Activated T-helper 2 cell treated with anti-CD3 and anti-CD28 coated beads, Interferon-gamma antibody, Interleukin-2, Interleukin-4, amounts not matched to agents 10 μg/mL and 5 μg/mL and 100 μg/mL, durations not matched to agents 14 hours and 24 hours and 36 hours (primary cell): Measurements from ENCODE around the gene SLC26A1. TPM values are rescaled to one million over a fixed set of nuclear protein-coding genes. Genes with fewer than 3 reads are reported as not detected.

Experiments
- DNase-seq: peaks from one replicate; pipeline ENCODE4 v3.0.0; 2021; ENCODE audit warnings: low spot score
- H3K27ac Mint-ChIP-seq: one replicate; pipeline ENCODE4 v1.8.0; 2021; ENCODE audit warnings: mixed read lengths
- H3K27me3 Mint-ChIP-seq: one replicate; pipeline ENCODE4 v1.8.0; 2021; ENCODE audit warnings: low read depth, mixed read lengths
- H3K36me3 Mint-ChIP-seq: one replicate; pipeline ENCODE4 v1.8.0; 2021; ENCODE audit warnings: low read depth, mixed read lengths
- H3K4me1 Mint-ChIP-seq: one replicate; pipeline ENCODE4 v1.8.0; 2021; ENCODE audit warnings: low read depth, mixed read lengths
- H3K4me3 Mint-ChIP-seq: one replicate; pipeline ENCODE4 v1.8.0; 2021; ENCODE audit warnings: low read depth, mild to moderate bottlenecking, moderate library complexity, mixed read lengths
- H3K9me3 Mint-ChIP-seq: one replicate; pipeline ENCODE4 v1.8.0; 2021; ENCODE audit warnings: mixed read lengths
- intact Hi-C: fragments of 100-400 bp; cut with micrococcal nuclease; formaldehyde crosslinking; loops from one replicate; pipeline ENCODE4 v1.15.1; 2023
- total RNA-seq: library from RNA; stranded (reverse); gene quantifications from 2 replicates; pipeline ENCODE4 v1.2.3, GENCODE V29; 2022

The SLC26A1 gene
- total RNA-seq, 1 donor from 2014 or later = 0.23 TPM

DNA sequence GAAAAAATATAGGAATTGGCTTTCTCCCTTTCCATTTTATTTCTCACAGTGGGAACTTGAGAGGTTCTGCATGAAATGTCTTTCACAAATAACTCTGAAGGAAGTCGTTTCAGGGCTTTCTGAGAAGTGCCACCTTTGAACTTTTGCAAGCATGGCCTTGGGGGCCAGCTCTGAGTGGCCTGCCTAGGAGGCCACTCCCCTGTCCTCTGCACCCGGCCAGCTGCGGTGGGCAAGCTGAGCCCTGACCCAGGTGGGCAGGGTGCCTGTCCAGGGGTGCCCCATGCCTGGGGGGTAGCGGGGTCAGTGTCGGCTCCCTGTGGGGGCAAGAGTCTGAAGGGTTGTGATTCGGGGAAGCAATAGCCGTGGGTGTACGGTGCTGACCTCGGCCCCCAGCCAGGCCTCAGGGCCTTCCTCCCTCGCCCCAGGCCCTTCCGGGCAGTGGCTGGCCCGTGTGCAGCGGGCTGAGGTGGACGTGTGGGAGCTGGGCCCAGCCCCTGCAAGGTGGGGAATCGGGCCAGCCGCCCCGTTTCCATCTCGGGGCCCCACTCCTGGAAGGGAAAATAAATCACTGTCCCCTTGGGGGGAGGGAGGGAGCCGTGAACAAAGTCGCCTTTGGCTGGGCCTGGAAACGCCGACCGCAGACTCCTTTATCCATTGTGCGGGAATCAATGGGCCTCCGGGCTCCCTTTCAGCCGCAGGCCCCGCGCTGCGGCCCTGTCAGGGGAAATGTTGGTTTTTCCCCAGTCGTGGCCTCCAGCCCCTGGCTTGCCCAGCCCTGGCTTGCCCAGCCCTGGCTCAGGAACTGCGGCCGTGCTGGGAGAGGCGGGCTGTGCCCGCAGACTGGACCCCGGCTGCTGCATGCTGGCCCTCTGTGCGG, 21.3 kb upstream of the SLC26A1 start:
- Mint-ChIP-seq H3K9me3 (no peaks in the 10 kb centered on the region), H3K4me1 (peaks cover 7% of the 10 kb centered on the region), H3K27ac (no peak overlapping the region), H3K4me3 (peak overlapping the region; percentile 42), H3K27me3 (no peaks in the 10 kb centered on the region), H3K36me3 (no peaks in the 10 kb centered on the region)
- intact Hi-C loops = loop anchor here (5.0 kb wide), 1 partner anchor 43 kb away; no protein-coding TSS in a partner anchor
- DNase-seq = no peak

DNA sequence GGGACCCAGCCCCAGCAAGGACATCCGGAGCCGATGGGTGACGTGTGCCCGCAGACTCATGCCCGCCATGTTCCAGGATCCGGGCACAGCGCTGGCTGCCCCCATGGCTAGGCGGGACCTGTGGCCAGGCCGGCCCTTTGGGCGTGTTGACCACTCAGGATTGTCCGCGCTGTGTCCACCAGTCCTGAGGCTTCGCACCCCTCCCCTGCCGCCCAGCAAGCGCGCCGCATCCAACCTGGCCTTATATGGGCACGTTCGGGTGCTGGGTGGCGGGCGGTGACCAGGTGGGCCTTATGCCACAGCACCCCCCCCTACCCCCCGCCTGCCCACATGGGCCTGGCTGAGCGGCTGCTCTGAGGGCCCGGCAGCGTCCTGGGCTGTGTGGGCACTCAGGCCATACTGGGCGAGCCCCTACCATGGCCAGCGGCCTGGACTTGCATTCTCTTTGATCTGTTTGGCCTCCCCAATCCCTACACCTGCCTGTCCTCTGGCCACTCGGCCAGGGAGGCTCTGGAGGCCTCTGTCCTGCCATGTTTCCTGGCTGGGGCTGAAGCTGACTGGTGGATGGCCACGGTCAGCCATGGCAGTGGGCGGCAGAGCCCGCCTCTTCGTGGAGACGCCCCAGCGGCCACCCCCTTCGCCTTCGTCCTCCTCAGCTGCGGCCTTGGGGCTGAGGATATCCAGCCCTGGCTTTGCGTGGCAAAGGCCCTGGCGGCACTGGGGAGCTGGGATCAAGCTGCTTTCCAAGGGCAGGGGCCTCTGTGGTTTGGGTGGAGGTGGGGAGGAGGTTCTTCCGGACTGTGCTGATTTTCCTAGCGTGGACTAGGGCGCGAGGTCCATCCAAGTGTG, 20.2 kb upstream of the SLC26A1 start:
- Mint-ChIP-seq H3K4me1 (peaks cover 9% of the 10 kb centered on the region), H3K27me3 (peaks cover 7% of the 10 kb centered on the region), H3K27ac (no peak overlapping the region), H3K4me3 (peak overlapping the region; percentile 42), H3K36me3 (no peaks in the 10 kb centered on the region), H3K9me3 (no peaks in the 10 kb centered on the region)
- intact Hi-C loops = loop anchor here (5.0 kb wide), 1 partner anchor 44 kb away; no protein-coding TSS in a partner anchor
- no peak for DNase-seq

DNA sequence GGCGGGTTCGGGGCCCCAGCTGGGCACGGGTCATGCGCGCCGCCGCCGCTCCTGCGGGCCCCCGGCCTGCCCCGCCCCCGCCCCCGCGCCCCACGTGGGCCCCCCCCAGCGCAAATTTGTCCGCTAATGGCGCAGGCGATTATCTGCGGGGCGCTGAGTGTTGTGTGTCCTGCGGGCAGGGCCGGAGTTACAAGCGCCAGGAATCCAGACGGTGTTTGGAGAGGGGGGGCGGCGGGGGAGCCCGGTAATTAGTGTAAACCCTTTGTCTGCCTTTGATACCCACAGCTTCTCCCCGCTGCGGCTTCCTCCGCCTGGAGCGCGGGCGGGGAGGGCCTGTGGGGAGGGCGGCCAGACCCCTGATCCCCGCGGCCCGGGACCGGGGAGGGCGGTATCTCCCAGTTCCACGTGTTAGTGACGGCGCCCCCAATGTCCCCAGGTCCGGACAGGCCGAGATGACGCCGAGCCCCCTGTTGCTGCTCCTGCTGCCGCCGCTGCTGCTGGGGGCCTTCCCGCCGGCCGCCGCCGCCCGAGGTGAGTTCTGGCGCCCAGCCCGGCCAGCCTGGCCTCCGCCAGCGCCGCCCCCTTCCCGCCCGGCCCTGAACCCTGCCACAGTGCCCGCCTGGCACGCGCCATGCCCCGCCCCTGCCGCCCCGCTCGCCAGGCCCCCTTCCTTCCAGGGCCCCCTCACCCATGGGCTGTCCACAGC, 19.0 kb upstream of the SLC26A1 start:
- Mint-ChIP-seq H3K9me3 (no peaks in the 10 kb centered on the region), H3K36me3 (no peaks in the 10 kb centered on the region), H3K27me3 (peaks cover 18% of the 10 kb centered on the region), H3K4me1 (peaks cover 9% of the 10 kb centered on the region), H3K27ac (no peak overlapping the region), H3K4me3 (peak overlapping the region; percentile 58)
- DNase-seq = no peak
- intact Hi-C loops = loop anchor here (5.0 kb wide), 1 partner anchor 45 kb away; no protein-coding TSS in a partner anchor

GRCh38 chr4:1011666-1012033, 18.4 kb upstream of the SLC26A1 start:
- H3K9me3 Mint-ChIP-seq = peaks cover 4% of the 10 kb centered on the region
- intact Hi-C loops = loop anchor here (1.0 to 5.0 kb wide), 3 partner anchors 39 to 79 kb away; partner anchors contain the start of genes DGKQ, GAK and TMEM175
- H3K4me1 Mint-ChIP-seq = peaks cover 9% of the 10 kb centered on the region
- H3K27me3 Mint-ChIP-seq = peaks cover 23% of the 10 kb centered on the region
- no peak for DNase-seq
- no peaks in the 10 kb centered on the region for H3K36me3 Mint-ChIP-seq
- H3K27ac Mint-ChIP-seq = no peak overlapping the region
- H3K4me3 Mint-ChIP-seq = no peak overlapping the region

DNA sequence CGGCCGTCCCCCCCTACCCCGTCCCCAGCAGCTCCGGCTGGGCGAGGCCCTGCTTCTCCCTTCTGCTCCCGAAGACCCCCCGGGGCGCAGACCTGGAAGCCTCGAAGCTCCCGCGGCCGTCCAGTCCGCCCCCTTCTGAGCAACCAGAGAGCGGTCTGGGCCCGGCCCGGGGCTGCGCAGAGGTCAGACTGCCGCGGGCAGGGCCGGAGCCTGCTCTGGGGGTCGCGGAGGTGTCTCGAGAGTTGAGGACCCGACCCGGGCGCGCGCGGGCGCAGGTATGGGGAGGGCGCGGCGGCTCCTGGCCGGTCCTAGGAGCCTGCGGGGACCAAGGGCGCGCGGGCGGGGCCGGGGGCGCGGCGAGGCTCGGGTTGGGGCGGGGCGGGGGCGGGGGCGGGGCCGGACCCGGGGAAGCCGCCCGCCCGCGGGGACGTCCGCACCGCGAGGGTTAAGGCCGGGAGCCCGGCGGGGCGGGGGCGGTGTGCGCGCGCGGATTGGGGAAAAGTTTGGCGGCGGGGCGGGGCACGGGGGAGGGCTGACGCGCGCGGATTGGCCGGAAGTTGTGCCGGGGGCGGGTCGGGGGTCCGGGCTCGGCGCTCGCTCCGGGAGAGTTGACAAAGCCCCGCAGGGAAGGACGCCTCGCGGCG, 17.9 kb upstream of the SLC26A1 start, which contains the start of gene FGFRL1:
Gene FGFRL1, plus strand, starts transcription at position 605 of the 644 bp plus-strand sequence. CDS start 860 bp downstream, outside the sequence.
- H3K4me3 Mint-ChIP-seq = peak within 1 kb of the TSS; percentile 82
- peaks cover 9% of the 10 kb centered on the region for H3K4me1 Mint-ChIP-seq
- DNase-seq = peak; percentile 89
- peak within 1 kb of the TSS; percentile 89 for H3K27ac Mint-ChIP-seq
- peaks cover 4% of the 10 kb centered on the region for H3K9me3 Mint-ChIP-seq
- H3K27me3 Mint-ChIP-seq = peaks cover 25% of the 10 kb centered on the region
- H3K36me3 Mint-ChIP-seq = no peaks in the 10 kb centered on the region
- intact Hi-C loops = loop anchor here (1.0 to 5.0 kb wide), 3 partner anchors 38 to 79 kb away; partner anchors contain the start of genes DGKQ, GAK and TMEM175

GRCh38 chr4:1010395-1011021, 17.3 kb upstream of the SLC26A1 start:
- H3K9me3 Mint-ChIP-seq = peaks cover 4% of the 10 kb centered on the region
- DNase-seq = peak; percentile 76
- intact Hi-C loops = loop anchor here (1.0 to 5.0 kb wide), 5 partner anchors 38 to 337 kb away; partner anchors contain the start of genes DGKQ, GAK, TMEM175 and UVSSA
- H3K4me1 Mint-ChIP-seq = peaks cover 9% of the 10 kb centered on the region
- peak overlapping the region; percentile 89 for H3K27ac Mint-ChIP-seq
- no peaks in the 10 kb centered on the region for H3K36me3 Mint-ChIP-seq
- H3K27me3 Mint-ChIP-seq = peaks cover 26% of the 10 kb centered on the region
- peak overlapping the region; percentile 82 for H3K4me3 Mint-ChIP-seq

DNA sequence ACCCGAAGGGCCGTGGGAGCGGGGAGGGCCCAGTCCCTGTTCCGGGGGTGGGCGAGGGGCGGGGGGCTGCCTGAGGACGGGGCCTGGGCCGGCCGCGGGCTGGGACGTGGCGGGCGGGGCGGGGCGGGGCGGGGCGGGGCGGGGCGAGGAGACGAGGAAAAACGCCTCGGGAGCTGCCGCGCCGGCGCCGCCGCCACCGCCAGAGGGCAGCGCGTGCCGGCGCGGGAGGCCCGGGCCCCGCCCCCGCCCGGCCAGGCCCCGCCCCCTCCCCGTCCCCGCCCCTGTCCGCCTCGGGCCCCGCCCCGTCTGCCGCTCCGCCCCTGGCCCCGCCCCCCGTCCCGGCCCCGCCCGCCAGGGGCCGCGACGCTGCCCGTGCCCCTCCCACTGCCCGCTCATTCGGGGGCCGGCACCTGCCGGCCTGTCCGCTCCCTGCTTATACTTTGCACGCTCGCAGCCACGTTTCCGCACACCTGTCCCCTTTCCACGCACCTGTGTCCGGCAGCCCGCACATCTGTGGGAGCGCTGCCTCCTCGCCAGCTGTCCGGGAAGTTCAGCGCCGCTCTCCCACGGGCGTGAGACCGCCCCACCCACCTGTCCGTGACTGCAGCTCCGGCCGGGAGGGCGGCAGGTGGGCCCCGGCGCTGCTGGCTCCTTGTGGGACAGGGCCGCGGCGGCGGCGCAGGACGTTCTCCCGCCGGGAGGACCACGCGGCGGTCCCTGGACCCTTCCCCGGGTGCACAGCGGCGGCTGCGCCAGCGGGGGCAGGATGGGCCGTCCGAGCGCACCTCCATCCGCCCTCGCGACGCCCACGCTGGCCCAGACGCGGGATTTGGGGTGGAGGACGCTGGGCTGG, 16.6 kb upstream of the SLC26A1 start:
- peak overlapping the region; percentile 82 for H3K4me3 Mint-ChIP-seq
- no peak overlapping the region for H3K27ac Mint-ChIP-seq
- H3K4me1 Mint-ChIP-seq = peaks cover 9% of the 10 kb centered on the region
- DNase-seq = peak; percentile 59
- intact Hi-C loops = loop anchor here (1.0 to 5.0 kb wide), 4 partner anchors 37 to 338 kb away; partner anchors contain the start of genes DGKQ and UVSSA
- H3K9me3 Mint-ChIP-seq = peaks cover 4% of the 10 kb centered on the region
- H3K36me3 Mint-ChIP-seq = no peaks in the 10 kb centered on the region
- H3K27me3 Mint-ChIP-seq = peaks cover 28% of the 10 kb centered on the region

DNA sequence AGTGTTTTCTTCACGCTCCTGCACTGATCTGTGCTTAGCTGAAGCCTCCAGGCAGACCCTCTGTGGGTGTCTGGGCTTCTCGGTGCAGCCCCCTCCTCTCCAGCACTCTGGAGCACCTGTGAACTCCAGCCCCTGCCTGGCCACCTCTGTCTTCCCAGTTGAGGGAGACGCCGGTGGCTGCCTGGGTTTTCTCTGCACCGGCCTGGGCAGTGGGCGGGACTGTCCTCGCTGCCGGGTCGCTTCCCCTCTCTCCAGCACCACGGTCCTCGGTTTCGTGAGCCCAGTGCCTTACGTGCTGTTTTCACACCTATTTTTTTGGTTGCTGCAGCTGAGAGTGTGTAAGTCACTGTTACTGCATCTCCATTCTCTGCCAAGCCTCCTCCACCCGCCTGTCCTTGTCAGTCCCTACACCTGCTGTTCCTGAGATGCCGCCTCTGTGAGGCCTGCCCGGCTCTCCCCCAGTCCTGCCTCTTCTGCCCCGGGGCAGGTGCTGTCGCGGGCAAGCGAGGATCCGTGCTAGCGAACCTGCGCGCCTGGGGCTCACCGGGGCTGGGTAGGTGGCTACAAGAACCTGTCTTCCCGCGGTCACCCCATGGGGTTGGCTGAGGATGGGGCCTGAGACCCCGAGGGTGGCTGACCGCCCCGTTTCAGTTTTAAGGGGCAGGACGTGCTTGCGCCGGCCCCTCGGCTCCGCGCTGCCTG, 15.8 kb upstream of the SLC26A1 start:
- peaks cover 4% of the 10 kb centered on the region for H3K9me3 Mint-ChIP-seq
- H3K4me1 Mint-ChIP-seq = peaks cover 9% of the 10 kb centered on the region
- peak; percentile 28 for DNase-seq
- no peaks in the 10 kb centered on the region for H3K36me3 Mint-ChIP-seq
- H3K27ac Mint-ChIP-seq = no peak overlapping the region
- peaks cover 32% of the 10 kb centered on the region for H3K27me3 Mint-ChIP-seq
- H3K4me3 Mint-ChIP-seq = peak overlapping the region; percentile 52
- intact Hi-C loops = no loop called here

- Mint-ChIP-seq H3K4me1 (peaks cover 7% of the 10 kb centered on the region), H3K27me3 (peaks cover 37% of the 10 kb centered on the region), H3K9me3 (peaks cover 4% of the 10 kb centered on the region), H3K27ac (no peak overlapping the region), H3K4me3 (no peak overlapping the region), H3K36me3 (no peaks in the 10 kb centered on the region)
- intact Hi-C loops = no loop called here
- no peak for DNase-seq
These were observed 13.7 kb upstream of the SLC26A1 start for GRCh38 chr4:1006856-1007255.
